GF-D8 (cell line): ENCODE data around the gene HSPA6.
A peak's percentile ranks its signal among the peaks of the same experiment; 100 is the strongest.
"Not testable (repeated sequence)": the region's sequence is repeated elsewhere in the genome, so short reads cannot be mapped to it uniquely, and the experiment has no call there.

Experiments
- DNase-seq: peaks from one replicate; lab custom pipeline; 2025; lab: John Stamatoyannopoulos, UW

The HSPA6 gene

DNA sequence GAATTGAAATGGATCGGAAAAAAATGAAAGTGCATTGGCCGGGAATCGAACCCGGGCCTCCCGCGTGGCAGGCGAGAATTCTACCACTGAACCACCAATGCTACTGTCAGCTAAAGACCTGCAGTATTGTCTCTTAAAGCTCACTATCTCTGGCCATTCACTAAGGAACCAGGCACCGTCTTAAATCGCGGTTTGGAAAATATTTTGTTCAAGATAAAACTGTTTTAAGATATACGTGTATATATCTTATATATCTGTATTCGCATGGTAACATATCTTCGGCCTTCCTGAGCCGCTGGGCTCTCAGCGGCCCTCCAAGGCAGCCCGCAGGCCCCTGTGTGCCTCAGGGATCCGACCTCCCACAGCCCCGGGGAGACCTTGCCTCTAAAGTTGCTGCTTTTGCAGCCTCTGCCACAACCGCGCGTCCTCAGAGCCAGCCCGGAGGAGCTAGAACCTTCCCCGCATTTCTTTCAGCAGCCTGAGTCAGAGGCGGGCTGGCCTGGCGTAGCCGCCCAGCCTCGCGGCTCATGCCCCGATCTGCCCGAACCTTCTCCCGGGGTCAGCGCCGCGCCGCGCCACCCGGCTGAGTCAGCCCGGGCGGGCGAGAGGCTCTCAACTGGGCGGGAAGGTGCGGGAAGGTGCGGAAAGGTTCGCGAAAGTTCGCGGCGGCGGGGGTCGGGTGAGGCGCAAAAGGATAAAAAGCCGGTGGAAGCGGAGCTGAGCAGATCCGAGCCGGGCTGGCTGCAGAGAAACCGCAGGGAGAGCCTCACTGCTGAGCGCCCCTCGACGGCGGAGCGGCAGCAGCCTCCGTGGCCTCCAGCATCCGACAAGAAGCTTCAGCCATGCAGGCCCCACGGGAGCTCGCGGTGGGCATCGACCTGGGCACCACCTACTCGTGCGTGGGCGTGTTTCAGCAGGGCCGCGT lies at the start of gene HSPA6:
TSS of gene HSPA6 (plus strand) at position 724 of the 925 bp plus-strand sequence. CDS start at position 843, 119 bp downstream.
- peak; percentile 42 for DNase-seq

DNA sequence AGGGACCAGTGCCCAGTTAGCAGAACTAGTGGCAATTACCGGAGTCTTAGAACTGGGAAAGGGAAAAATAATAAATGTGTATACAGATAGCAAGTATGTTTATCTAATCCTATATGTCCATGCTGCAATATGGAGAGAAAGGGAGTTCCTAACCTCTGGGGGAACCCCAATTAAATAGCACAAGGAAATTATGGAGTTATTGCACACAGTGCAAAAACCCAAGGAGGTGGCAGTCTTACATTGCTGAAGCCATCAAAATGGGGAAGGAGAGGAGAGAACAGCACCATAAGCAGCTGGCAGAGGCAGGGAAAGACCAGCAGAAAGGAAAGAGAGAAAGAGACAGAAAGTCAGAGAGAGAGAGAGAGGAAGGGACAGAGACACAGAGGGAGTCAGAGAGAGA lies 46.6 kb upstream of the HSPA6 start:
- DNase-seq: not testable (repeated sequence)

DNA sequence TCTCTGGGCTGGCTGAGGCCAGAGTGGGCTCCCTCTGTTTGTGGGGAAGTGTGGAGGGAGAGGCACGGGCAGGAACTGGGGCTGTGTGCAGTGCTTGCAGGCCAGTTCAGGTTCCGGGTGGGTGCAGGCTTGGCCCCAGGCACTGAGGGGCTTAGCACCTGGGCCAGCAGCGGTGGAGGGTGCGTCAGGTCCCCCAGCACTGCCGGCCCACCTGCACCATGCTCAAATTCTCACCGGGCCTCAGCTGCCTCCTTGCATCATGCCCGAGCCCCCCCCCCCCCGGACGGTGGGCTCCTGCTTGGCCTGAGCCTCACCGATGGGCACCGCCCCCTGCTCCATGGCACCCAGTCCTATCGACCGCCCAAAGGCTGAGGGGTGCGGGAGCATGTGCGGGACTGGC lies 45.4 kb upstream of the HSPA6 start:
- DNase-seq: no peak

DNA sequence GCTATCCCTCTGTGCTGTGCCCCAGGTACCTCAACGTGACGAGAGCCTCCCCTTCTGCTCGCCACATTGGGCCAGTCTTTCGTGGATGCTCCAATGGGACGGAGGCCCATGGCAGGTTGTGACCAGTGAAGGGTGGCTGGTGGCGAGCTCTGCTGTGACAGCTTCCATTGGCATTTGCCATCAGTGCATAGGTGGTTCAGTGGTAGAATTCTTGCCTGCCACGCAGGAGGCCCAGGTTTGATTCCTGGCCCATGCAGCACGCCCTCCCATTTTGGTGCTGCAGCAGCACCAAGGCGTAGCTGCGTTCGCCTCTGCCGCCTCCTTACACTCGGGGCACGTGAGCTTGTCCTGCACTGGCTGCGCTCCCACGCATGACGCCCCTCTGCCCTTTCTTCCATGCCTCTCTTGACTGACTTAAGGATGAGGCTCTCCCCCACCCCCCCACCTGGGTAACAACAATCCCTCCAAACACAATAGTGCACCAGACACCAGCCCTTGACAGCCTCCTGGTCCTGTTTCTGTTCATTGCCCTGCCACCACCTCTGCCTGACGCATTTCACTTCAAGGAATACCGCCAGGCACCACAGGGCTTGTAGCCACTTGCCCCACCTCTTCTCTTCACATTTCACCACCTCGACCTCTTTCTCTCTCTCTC lies 43.8 kb upstream of the HSPA6 start:
- no peak for DNase-seq

DNA sequence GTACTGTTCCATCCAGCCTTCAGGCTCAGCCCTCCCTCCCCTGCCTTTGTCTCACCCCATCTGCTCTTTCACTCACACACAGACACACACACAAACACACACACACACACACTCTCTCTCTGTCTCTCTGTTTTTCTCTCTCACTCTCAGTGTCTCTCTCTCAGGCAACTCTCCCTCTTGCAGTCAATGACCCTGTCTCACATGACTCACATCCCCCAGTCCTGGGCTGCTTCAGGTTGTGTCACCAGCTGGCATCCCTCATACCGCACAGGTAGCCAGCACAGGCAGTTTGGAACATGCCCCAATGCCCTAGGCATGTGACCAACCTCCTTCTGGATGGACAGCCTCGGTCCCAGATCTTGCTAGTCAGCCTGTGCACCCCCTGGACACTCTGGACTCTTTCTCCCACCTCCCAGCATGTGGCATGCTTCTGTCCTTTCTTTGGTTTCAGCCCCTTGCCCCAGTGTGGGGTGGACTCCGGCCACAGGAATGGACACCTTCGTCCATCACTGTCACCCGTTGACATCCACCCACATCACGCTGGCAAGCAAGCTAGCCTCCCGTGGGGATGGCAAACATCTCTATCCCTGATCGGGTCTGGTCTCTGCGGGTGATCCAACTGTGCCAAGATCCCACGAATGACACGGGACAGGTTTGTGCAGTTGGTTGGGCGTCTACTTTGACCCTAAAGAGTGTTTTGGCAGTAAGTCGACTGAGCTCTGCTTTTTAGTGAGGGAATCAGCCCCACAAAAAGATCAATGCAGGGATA lies 42.5 kb upstream of the HSPA6 start:
- DNase-seq: no peak

DNA sequence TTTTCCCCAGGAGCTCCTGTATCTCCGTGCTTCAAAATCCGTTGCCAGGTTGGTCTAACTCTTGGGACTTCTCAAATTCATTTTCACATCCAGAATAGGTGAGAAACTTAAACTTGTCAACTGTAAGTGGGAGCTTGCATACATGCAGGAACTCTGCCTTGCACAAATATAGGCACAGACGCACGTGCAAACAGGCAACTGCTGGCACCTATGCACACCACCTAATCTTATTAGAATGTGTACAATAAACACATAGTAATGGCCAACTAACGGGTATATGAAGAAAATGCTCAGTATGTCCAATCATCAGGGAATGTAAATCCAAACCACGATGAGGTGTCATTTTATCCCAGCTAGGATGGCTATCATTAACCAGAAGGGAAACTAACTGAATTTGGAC lies 41.7 kb upstream of the HSPA6 start:
- DNase-seq: no peak

DNA sequence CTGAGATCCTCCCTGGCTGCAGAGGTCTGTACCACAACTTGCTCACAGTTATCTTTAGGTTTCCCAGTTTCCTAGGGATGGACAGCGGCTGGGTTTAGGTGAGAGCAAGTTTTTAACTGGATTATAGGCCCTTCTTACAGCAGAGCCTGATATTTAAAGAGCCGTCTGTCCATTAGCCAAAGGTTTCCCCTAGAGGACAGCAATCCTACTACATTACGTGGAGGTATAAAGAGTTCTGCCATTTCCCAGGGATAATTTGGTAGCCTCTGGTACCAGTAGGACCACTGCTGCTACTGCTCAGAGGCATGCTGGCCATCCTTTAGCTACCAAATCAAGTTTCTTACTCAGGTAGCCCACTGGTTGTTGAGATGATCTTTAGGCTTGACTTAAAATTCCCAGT lies 41.0 kb upstream of the HSPA6 start:
- DNase-seq: no peak

DNA sequence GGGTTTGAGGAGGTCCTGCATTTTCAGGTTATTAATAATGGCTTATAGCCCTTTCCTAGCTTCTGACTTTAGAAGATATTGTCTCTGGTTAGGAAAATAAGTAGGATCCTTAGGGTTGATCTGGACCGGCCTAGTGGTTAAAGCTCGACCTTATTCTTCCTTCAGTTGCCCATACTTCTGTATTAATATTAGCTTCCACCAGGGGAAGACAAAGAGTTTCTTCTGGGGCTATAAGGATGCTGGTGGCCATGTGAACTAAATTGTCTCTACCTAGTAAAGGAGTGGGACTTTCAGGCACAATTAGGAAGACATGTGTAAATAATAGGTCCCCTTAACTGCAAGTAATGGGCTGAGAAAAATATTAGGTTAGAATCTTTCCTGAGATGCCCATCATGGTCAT lies 39.7 kb upstream of the HSPA6 start:
- DNase-seq: peak; percentile 11

DNA sequence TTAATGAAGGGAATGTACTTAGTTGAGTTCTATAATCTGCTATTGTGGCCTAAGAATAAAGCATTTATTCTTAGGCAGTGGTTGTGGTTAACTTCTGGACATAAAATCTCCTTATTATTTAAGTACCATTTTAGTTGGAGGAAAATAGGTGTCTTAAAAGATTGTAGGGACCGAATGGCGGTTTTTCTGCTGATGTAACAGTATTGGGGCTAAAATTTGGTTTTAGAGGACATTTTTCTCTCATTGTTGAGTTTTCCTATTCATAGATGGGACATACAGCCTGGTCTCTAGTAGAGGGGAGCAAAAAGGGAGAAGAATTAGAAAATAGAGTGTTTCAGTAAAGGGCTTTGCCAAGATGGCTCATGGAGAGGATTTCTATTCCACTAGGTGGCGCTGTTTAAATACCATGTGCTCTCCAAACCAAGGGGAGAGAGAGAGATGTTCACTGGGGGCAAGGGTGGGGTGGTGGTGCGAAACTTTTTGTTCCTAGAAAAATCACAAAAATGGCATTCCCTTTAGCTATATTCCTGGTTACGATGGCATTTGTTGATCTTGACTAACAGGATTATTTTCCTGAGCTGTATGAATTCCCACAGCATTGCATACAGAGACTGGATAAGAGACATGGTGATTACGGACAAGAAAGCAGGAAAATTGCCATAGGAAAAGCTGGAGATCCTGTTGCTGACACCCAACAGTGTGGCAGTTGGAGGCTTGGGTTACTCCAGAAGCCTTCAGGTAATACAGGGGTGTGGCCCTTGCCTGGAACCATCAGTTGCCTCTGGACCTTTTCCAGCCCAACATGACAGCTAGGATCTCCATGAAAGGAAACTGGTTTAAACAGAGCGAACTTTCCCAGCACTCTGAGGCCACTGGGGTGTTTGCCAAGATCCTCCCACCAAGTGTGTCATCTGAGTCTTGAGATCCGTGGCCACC lies 37.3 kb upstream of the HSPA6 start:
- DNase-seq: peak; percentile 8

DNA sequence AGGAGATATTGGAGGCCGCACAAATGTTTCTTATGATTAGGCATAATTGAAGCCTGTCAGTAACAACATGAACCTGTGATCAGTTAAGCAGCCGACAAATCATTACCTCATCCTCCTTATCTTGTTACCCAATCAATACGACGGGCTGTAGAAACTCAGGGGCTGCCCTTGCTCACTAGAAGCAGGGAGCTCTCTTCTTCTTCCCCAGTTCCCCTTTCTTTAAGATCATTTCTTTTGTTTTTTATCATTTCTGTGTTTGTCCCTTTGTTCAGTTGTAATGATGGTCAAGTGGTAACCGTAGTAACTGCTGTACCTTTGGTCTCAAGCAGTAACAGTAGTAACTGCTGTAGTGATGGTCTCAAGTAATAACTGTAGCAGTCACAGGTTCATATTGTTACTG lies 32.9 kb upstream of the HSPA6 start:
- peak; percentile 39 for DNase-seq

DNA sequence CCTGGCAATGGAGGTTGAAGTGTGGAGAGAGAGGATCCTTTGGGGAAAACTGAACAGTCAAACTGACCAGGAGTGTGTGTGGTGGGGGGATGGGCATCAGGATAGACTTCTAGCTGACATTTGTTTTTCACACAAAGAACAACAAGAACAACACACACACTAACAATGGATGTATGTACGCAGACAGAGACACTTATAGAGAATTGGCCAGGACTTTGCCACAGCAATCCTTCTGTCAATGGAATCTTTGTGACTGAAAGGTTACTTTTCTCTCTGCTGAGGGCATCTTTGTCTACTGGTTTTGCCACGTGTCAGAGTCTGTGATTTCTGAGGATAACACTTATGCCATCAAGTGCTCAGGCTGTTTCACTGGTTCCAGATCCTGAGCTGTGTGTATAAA lies 31.5 kb upstream of the HSPA6 start:
- DNase-seq: no peak

DNA sequence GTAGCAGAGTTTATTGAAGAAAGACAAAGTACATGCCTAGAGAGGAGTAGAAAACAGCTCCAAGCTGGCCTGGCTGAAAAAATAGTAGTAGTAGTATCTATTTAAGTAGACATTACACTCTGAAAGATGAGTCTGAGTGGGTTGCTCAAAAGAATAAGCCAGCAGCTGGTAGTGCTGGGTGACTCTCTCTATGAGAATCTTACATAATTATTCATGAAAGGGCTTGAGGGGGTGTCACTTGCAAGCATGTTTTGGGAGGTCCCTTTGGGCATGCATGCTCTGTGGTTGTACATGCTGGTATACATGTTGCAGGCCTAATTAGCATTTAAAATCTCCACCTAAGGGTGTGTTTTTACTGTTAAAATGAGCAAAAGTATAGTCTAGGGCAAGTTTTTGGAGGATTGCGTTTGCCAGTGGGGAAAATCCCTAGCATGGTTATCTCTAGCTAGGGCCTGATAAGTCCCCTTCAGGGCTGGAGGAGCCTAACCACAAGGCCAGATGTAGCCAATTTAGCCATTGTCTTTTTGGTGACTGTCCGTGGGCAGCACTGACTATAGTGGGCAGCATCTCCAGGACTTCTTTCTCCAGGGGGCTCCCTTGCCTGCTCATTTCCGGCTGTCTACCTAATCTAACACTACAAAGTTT lies 30.1 kb upstream of the HSPA6 start:
- DNase-seq: no peak

DNA sequence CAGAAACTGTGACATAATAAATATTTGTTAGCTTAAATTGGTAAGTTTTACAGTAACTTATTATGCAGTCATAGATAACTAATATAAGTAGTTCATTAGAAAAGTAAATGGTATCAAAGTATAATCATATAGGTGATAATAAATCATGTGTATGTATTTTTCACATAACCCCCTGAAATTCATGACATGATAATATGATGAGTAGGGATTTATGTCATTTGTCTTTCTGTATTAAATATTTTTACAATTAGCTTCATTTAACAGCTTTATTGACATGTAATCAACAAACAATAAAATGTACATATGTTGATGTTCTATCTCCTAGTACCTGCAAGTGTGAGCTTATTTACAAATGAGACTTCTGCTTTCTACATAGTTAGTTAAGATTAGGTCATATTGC lies 28.9 kb upstream of the HSPA6 start:
- no peak for DNase-seq

DNA sequence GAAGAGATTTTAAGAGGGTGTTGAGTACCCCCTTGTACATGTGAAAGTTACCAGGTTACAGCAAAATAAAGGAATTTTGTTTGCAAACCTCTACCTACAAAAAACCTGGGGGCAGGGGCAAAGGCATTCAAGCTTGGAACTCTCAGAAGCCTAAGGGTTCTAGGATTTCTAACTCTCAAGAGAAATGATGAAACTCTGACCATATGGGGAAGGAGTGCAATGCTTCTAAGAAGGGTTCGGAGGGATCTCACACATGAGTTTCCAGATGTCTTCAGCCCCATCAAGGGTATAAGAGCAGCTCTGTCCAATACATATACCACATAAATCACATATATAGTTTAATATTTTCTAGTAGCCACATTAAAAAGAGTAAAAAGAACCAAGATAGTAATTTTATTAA lies 26.4 kb upstream of the HSPA6 start:
- peak; percentile 54 for DNase-seq

DNA sequence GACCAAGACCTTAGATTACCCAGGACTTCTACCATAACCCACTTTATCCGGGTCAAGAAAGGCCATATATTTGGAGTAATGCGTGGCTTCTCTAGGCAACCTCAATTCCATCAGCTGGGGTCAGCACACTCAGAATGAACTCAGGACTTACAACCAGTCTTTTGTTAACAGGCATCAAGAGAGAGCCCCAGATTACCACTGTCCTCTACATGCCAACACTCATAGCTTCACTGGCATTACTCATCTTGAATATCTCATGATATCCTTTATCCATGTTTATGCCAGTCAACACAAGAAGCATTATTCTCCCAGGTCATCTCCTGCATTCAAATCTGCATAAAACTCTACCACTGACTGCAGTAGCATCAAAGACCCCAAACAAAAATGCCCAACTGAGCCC lies 25.7 kb upstream of the HSPA6 start:
- DNase-seq: no peak

DNA sequence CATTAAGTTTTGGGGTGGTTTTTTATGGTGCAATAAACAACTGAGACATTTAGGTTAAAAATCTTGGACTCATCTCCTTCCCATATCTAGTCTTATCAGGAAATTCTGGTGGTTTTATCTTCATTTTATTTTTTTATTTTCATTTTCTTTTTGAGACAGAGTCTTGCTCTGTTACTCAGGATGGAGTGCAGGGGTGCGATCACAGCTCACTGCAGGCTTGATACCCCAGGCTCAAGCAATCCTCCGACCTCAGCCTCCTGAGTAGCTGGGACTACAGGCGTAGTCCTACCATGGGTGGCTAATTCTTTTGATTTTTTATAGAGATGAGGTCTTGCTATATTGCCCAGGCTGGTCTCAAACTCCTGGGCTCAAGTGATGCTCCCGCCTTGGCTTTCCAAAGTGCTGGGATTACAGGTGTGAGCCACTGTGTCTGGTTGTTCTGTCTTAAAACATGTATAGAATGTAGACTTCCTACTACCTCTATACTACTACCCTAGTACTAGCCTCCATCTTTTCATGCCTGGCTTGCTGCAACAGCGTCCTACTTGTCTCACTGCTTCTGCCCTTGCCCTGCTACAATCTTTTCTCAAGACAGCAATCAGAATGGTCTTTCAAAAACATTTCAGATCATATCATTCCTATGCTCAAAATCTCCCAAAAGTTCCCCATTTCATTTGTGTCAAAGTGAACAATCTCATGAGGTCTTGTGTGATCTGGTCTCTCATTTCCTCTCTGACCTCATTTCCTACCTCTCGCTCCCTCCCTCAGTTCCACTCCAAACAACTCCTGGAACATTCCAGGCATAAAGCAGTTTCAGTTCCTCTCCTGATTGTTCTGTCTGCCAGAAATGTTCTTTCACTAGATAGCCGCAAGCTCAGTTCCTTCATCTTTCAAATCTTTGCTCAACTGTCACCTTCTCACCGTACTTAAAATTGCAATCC lies 25.0 kb upstream of the HSPA6 start:
- peak; percentile 29 for DNase-seq

DNA sequence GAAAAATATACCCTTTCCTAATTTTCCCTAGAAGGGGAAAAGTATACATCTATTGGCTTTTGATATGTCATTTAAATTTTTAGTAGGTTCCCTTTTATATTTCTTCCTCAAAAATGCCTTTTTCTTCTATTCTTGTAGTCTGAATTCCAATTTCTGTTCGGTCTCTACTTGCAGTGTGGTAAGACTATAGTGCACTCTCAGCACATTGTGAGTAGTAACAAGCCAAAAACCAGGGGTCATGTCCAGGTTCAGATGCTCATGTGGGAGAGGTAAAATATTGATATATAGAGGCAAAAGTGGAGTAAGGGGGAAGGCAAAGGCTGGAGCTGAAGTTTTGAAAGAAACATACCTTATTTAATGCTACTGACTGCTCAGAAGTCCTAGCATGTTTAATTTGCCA lies 23.1 kb upstream of the HSPA6 start:
- no peak for DNase-seq

DNA sequence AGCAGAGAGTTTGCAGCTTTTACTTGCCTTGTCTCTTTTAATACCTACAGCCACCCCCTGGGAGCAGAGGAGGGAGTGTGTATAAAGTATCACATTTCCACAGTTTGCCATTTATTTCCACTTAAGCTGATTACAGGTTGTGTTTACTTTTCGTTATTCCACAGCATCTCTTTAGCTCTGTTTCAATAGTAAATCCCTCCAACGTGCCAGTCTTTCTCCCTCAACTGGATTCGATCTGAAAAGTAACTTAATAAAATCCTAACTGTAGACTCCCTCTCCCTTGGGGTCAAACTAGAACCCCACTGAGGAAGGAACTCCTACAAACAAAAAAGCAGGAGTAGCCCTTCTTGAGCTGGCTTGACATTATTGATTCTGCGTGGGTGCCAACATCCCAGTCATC lies 22.2 kb upstream of the HSPA6 start:
- DNase-seq: no peak

DNA sequence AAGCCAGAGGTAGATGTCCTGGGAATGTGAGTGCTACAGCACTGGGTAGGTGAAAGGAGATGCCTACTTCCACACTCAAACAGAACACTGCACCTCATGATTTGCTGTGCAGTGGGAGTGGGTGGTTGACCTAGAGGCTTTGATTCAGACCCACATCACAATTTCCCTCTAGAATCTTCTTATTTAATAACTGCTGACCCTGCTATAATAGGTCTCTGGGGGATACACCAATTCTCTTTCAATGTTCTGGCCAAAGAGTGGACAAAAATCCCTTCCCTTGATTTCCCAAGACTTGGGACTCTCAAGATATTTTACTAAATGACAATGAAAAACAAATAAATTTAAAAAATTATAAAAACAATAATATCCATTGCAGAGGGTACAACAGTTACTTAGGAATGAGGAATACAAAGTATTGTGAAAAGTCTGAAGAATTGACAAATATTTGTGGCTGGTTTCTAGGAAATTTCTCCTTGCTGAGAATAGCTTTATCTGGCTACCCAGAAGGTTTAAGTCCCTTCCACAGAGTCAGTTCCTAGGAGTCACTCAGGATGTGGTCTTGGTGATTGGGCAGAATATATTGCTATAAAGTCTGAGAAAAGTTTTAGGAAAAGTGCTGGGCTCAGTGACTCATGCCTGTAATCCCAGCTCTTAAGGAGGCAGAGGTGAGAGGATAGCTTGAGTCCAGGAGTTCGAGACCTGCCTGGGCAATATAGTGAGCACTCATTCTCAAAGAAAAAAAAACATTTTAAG lies 21.5 kb upstream of the HSPA6 start:
- peak; percentile 77 for DNase-seq
